ENCODE data around the gene JMJD6. TPM values are rescaled to one million over a fixed set of nuclear protein-coding genes. Genes with fewer than 3 reads are reported as not detected.

The JMJD6 gene
- polyA plus RNA-seq, 1 donor (not counting 4 experiments of a cell fraction or from before 2014, with no cell fraction given): 12.0 TPM

GRCh38 chr17:76688165-76688622 lies 38.2 kb downstream of the JMJD6 start:
- dilution Hi-C loops (cut with MboI; ENCODE audit: extremely low pct_ligation_motif_present, low sequenced_read_pairs): no loop called here
- H3K4me2 ChIP-seq (ENCODE audit: control insufficient read depth, extremely low read depth, insufficient read depth, low read depth, low read length): peak overlapping the region; percentile 60
- peaks cover 3 to 18% of the 10 kb centered on the region in 2 experiments for H3K36me3 ChIP-seq (ENCODE audit: control insufficient read depth in 2 of 2, extremely low read depth in 1 of 2, insufficient read depth in 2 of 2, low read length in 2 of 2)
- FAIRE-seq: no peak
- H4K20me1 ChIP-seq (ENCODE audit: control insufficient read depth, extremely low read depth, insufficient read depth, low read length): peaks cover 2% of the 10 kb centered on the region
- no peak for TF ChIP-seq EZH2 (IDR thresholded peaks at IDR 0.05; ENCODE audit: low read length)
- no peak for TF ChIP-seq CTCF (optimal IDR thresholded peaks at IDR 0.05 in 1 of 3, IDR thresholded peaks at IDR 0.05 in 1 of 3, conservative IDR thresholded peaks at IDR 0.05 in 1 of 3; ENCODE audit: extremely low read depth in 1 of 3, insufficient read depth in 2 of 3, low read length in 3 of 3)
- peaks cover 13% of the 10 kb centered on the region for H3K4me1 ChIP-seq (ENCODE audit: control insufficient read depth, extremely low read depth, insufficient read depth, low read length)
- no peaks in the 10 kb centered on the region for H3K27me3 ChIP-seq (ENCODE audit: control insufficient read depth, extremely low read depth, insufficient read depth, low read length)
- H3K79me2 ChIP-seq (ENCODE audit: control insufficient read depth, insufficient read depth, low read length): peaks cover 8% of the 10 kb centered on the region
- peaks cover 2% of the 10 kb centered on the region for H3K9me1 ChIP-seq (ENCODE audit: control insufficient read depth, extremely low read depth, insufficient read depth, low read length)
- H3K9me3 ChIP-seq (ENCODE audit: control insufficient read depth, low read depth, low read length): no peaks in the 10 kb centered on the region
- DNase-seq (ENCODE audit: low read depth, low spot score): no peak
- H3K27ac ChIP-seq (ENCODE audit: control insufficient read depth, insufficient read depth, low read length): no peak overlapping the region
- H2AFZ ChIP-seq (ENCODE audit: control insufficient read depth, low read length): no peak overlapping the region
- H3K4me3 ChIP-seq (ENCODE audit: control insufficient read depth in 2 of 3, extremely low read depth in 1 of 3, insufficient read depth in 2 of 3, low read depth in 1 of 3, low read length in 3 of 3): no peak overlapping the region
- no peak overlapping the region for H3K9ac ChIP-seq (ENCODE audit: control insufficient read depth, extremely low read depth, insufficient read depth, low read length)

GRCh38 chr17:76687298-76688164 lies 38.9 kb downstream of the JMJD6 start:
- no peak for FAIRE-seq
- H2AFZ ChIP-seq (ENCODE audit: control insufficient read depth, low read length): no peak overlapping the region
- no peaks in the 10 kb centered on the region for H3K9me3 ChIP-seq (ENCODE audit: control insufficient read depth, low read depth, low read length)
- no peaks in the 10 kb centered on the region for H3K27me3 ChIP-seq (ENCODE audit: control insufficient read depth, extremely low read depth, insufficient read depth, low read length)
- peaks cover 2% of the 10 kb centered on the region for H4K20me1 ChIP-seq (ENCODE audit: control insufficient read depth, extremely low read depth, insufficient read depth, low read length)
- peaks cover 8% of the 10 kb centered on the region for H3K79me2 ChIP-seq (ENCODE audit: control insufficient read depth, insufficient read depth, low read length)
- dilution Hi-C loops (cut with MboI; ENCODE audit: extremely low pct_ligation_motif_present, low sequenced_read_pairs): no loop called here
- peaks cover 2% of the 10 kb centered on the region for H3K9me1 ChIP-seq (ENCODE audit: control insufficient read depth, extremely low read depth, insufficient read depth, low read length)
- TF ChIP-seq CTCF (optimal IDR thresholded peaks at IDR 0.05 in 1 of 3, IDR thresholded peaks at IDR 0.05 in 1 of 3, conservative IDR thresholded peaks at IDR 0.05 in 1 of 3; ENCODE audit: extremely low read depth in 1 of 3, insufficient read depth in 2 of 3, low read length in 3 of 3) (no peak), EZH2 (IDR thresholded peaks at IDR 0.05; ENCODE audit: low read length) (no peak)
- H3K36me3 ChIP-seq (ENCODE audit: control insufficient read depth in 2 of 2, extremely low read depth in 1 of 2, insufficient read depth in 2 of 2, low read length in 2 of 2): peaks cover 3 to 20% of the 10 kb centered on the region in 2 experiments
- no peak for DNase-seq (ENCODE audit: low read depth, low spot score)
- no peak overlapping the region for H3K9ac ChIP-seq (ENCODE audit: control insufficient read depth, extremely low read depth, insufficient read depth, low read length)
- H3K4me1 ChIP-seq (ENCODE audit: control insufficient read depth, extremely low read depth, insufficient read depth, low read length): peaks cover 13% of the 10 kb centered on the region
- no peak overlapping the region for H3K4me3 ChIP-seq (ENCODE audit: control insufficient read depth in 2 of 3, extremely low read depth in 1 of 3, insufficient read depth in 2 of 3, low read depth in 1 of 3, low read length in 3 of 3)
- no peak overlapping the region for H3K27ac ChIP-seq (ENCODE audit: control insufficient read depth, insufficient read depth, low read length)
- no peak overlapping the region for H3K4me2 ChIP-seq (ENCODE audit: control insufficient read depth, extremely low read depth, insufficient read depth, low read depth, low read length)
